HG03095 (cell line): ENCODE measurements around the gene ELMO1.

Experiments used
- ATAC-seq: cut with Tn5 transposase; IDR thresholded peaks from one replicate; pipeline ENCODE4 v1.9.1; 2021; ENCODE audit warnings: moderate library complexity; ENCODE audit not compliant: unreplicated experiment

ELMO1 gene

GRCh38 chr7:37352974-37353948, 95.4 kb downstream of the ELMO1 start:
- peak; percentile 53 for ATAC-seq

GRCh38 chr7:37352251-37352880, 96.3 kb downstream of the ELMO1 start:
- no peak for ATAC-seq

- no peak for ATAC-seq
Observed at GRCh38 chr7:37351716-37352115, 96.9 kb downstream of the ELMO1 start.

- peak; percentile 47 for ATAC-seq
Observed at GRCh38 chr7:37349979-37350590, 98.6 kb downstream of the ELMO1 start.

GRCh38 chr7:37348982-37349381, 99.7 kb downstream of the ELMO1 start:
- no peak for ATAC-seq

DNA sequence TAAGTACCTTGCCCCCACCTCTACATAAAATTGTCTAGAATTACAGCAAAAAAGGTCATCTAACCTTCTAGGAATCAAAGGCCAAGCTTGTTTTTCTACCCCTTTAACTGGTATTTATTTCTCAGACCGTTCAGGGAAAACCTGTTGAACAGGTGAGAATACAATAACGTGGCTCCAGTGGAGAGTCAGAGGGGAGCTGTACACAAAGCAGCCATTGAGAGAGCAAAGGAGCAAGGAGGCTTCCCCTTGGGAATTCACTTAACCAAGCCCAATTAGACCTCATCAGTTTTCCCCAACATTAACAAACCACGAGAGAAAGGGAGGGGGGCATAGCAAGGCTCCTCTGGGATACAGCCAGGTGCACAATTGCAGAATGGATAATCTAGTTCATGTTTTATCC, 101.9 kb downstream of the ELMO1 start:
- no peak for ATAC-seq

DNA sequence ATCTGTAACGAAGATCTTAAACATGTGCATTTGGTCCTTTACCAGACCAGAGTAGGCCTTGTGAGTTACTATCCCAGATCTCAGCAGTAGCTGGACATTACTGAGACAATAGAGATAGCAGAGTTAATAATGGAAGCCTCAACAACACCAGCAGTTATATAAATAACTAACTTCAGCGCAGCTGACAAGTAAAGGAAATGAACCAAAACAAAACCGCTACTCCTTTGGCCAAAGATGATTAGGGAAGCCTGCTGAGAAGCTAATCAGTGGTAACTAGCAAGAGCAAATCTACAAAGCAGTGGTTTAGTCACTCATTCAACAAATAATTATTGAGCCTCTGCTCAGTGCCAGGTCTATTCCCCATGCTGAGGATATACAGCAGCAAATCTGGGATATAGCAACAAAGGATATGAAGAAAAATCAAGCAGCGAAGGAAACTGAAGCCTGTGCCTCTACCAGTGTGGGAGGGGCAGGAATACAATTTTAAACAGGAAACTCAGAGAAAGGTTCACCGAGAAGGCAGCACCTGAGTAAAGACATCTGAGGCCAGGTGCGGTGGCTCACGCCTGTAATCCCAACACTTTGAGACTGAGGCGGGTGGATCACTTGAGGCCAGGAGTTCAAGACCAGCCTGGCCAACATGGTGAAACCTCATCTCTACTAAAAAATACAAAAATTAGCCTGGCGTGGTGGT, 103.6 kb downstream of the ELMO1 start:
- ATAC-seq, result no peak

GRCh38 chr7:37342688-37343471, 105.8 kb downstream of the ELMO1 start:
- ATAC-seq, result peak; percentile 37

DNA sequence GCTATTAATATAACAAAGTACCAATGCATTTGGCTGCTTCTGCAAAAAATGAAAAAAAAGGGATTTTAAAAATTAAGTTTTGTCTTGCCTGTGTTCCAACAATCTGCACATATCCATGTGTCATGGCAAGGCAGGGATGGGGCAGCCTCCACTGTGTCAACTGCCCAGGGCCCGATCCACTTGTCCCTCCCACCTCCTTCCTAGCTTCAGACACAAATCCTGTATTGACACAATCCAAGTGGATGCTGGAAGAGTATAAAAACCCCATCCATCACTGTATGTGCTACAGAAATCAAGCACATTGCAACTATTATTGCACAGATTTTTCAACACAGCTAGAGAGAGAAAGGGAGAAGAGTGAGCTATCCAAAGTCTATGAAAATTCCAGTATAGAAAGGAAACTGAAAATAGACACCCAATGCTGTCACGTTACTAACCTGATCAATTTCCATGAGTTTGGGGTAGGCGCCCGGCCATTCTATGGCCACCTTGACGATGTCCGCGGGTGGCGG, 106.4 kb downstream of the ELMO1 start:
- no peak for ATAC-seq

DNA sequence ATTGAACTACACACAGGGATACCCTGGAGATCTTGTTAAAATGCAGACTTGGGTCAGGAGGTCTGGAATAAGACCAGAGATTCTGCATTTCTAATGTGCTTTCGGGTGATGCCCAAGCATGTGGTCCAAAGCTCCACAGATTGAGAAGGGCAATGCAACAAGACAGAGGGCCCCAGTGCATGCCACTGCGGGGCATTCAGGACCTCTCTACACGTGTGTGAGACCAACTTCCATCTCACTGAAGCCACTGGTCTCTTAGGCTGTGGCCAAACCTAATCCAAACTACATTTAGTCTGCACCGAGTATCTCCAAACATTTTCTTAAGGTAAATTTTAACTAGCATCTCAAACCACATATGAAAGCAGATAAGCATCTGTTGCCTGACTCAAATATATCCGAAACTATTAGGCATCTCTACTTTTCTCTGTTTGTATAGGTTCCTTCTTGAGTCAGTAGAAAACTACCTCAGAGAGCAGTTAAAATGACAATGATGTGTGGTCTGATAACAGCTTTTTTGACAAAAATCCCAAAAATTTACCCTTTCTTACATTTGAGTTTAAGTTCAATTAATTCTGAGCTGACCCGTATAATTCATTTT, 107.5 kb downstream of the ELMO1 start:
- ATAC-seq, result peak; percentile 50

GRCh38 chr7:37338966-37339365, 109.7 kb downstream of the ELMO1 start:
- ATAC-seq, result no peak

DNA sequence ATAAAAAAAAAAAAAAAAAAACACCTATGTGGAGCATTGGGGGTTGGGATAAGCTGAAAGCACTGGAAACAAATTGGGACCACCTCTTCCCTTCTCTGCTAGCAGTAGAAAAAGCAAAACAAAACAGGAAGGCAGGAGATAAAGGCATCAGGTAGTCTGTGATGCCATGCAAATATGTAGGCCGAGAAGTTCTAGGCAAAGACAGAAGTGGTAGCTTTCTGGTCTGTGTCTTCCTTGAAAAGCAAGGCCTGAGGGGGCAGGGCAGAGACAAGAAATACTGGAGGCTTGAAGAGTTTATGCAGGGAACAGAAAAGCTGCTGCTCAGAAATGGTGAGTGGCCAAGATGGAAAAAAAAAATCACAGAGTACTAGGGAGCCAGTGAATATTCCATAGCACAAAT, 111.1 kb downstream of the ELMO1 start:
- ATAC-seq, result no peak

DNA sequence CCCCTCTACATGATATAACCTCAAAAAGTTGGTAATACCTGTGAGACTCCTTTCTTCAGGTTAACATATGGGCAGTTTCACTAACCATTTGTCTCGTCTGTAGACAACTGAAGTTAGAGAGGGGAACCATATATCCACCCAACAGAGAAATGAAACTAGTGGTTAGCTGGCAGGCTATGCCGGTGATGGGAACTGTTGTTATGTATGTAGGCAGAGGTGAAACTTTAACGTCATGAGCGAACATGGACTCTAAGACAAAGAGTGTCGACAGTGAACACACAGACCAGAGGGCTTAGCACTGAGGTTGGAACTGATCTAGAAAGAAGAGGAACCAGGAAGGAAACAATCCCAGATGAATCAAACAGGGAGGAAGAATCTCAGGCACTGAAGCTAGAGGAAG, 112.4 kb downstream of the ELMO1 start:
- ATAC-seq, result peak; percentile 81

DNA sequence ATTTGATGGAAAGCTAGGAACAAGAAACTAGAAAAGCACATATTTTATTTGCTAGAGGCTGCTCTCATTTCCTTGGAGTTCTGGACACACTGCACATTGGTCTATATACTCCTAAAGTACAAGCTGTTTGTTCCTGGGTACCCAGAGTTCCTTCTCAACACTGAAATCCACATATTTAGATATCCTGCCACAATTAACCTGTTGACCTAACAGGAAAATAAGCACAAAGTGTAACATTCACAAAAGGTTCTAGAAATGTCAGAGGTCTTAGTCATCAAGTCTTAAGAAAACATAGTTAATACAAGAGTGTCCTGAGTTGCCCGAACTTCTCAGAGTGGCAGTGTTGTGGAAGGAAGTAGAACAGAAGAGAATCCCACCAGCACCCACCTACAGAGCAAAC, 115.6 kb downstream of the ELMO1 start:
- ATAC-seq, result no peak

- no peak for ATAC-seq
Observed at GRCh38 chr7:37332243-37333016, 116.2 kb downstream of the ELMO1 start.

DNA sequence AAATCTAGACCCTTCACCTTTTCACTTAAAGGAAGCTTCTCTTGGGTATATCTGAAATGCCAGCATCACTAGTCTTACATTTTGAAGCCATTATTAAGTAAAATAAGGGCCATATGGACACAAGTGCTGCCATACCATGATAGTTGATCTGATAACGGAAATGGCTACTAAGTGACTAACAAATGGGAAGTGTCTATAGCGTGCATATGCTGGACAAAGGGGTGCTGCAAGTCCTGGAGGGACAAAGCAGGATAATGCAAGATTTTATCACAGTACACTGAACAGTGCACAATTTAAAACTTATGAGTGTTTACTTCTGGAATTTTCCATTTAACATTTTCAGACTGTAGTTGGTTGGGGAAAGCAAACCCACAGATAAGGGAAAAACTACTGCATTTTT, 117.9 kb downstream of the ELMO1 start:
- no peak for ATAC-seq

- ATAC-seq, result no peak
Observed at GRCh38 chr7:37329940-37330339, 118.7 kb downstream of the ELMO1 start.

GRCh38 chr7:37327288-37327687, 121.4 kb downstream of the ELMO1 start:
- no peak for ATAC-seq

DNA sequence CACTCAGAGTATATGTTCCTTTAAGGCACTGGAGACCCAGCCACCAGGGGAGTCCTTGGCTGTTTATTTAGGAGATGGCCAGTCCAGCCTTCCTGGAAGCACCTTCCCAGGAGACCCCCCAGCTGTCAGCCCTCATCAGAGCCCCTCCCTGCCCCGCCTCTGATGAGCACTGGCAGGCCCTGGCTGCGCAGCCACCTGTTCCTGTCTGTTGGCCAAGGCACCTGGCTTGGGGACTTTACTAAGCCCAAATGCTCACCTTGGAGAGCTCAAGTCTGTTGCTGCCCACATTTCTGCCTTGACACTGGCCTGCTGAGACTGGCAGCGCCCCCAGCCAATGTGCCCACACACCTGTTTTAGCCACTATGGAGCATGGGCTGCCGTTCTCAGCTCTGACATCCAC, 124.7 kb downstream of the ELMO1 start:
- no peak for ATAC-seq
